Measurements from ENCODE around the gene HCN1. TPM values are rescaled to one million over a fixed set of nuclear protein-coding genes. Genes with fewer than 3 reads are reported as not detected.

Gene HCN1
- total RNA-seq, 1 experiment from 2014 or later = 0.04 TPM

DNA sequence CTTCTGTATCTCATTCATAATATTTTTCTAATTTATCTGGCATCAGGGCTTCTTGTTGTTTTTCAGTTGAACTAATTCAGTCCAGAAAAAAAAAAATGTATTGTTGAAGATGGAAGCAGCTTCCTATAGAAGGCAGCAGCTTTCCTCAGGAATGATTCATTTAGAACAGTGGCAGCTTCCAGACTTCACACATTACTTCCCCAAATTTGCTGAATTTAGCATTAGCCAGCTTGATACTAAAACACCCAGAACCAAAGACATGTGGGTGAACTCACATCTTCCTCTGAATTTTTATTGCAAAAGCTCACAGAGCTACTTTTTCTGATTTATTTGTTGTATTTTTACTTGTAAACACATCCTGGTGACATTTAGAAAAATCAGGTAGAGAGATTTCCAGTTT is 53.8 kb downstream of the HCN1 start:
- DNase-seq (ENCODE audit: low spot score) = no peak
- ChIA-PET POLR2A (ENCODE audit: low non-redundant PET) (no interaction called here), CTCF (interaction anchor here (0.7 kb wide), 1 partner anchor 136 kb away, joined by 3 read pairs; no protein-coding TSS in a partner anchor)
- no TSS peak for BruUV-seq (replicated peaks)
- Histone ChIP-seq H3K9me3 (ENCODE audit: low read depth, low read length, poor library complexity, severe bottlenecking) (no peaks in the 10 kb centered on the region), H3K36me3 (ENCODE audit: insufficient read depth, low read length, poor library complexity, severe bottlenecking) (no peaks in the 10 kb centered on the region), H3K4me3 (ENCODE audit: low read depth, low read length, poor library complexity, severe bottlenecking) (no peak overlapping the region), H3K27me3 (replicated peaks; ENCODE audit: insufficient read depth, low read depth, low read length, poor library complexity) (peaks cover 15% of the 10 kb centered on the region), H3K4me1 (ENCODE audit: insufficient read depth, low read length, poor library complexity, severe bottlenecking) (no peaks in the 10 kb centered on the region), H3K27ac (ENCODE audit: low read depth, low read length, poor library complexity, severe bottlenecking) (no peak overlapping the region)
- intact Hi-C loops (cut with micrococcal nuclease; ENCODE audit: unreplicated experiment) = no loop called here
- TF ChIP-seq, protein P1, sequence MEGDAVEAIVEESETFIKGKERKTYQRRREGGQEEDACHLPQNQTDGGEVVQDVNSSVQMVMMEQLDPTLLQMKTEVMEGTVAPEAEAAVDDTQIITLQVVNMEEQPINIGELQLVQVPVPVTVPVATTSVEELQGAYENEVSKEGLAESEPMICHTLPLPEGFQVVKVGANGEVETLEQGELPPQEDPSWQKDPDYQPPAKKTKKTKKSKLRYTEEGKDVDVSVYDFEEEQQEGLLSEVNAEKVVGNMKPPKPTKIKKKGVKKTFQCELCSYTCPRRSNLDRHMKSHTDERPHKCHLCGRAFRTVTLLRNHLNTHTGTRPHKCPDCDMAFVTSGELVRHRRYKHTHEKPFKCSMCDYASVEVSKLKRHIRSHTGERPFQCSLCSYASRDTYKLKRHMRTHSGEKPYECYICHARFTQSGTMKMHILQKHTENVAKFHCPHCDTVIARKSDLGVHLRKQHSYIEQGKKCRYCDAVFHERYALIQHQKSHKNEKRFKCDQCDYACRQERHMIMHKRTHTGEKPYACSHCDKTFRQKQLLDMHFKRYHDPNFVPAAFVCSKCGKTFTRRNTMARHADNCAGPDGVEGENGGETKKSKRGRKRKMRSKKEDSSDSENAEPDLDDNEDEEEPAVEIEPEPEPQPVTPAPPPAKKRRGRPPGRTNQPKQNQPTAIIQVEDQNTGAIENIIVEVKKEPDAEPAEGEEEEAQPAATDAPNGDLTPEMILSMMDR (conservative IDR thresholded peaks at IDR 0.05; ENCODE audit: low read depth, low read length) = no peak
- no peak for TF ChIP-seq EZH2 (IDR thresholded peaks at IDR 0.05; ENCODE audit: borderline replicate concordance, low read depth, low read length, poor library complexity, severe bottlenecking)

DNA sequence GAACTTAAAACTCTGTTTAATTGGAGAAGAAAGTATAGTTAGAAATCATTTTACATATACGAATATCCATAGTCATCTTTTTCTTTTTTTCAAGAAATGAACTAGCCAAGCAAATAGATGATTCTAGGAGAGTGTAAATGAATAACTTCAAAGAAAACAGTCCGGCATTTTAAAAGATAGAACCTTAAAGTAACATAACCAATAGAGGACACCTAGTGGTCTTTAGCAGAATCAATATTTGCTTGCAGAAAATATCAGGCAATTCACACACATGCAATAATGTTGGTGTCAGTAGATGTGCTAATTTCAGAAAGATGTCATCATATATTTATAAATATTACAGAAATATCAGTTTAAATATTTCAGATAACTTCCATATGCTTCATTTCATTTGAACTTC is 57.1 kb downstream of the HCN1 start:
- ChIA-PET POLR2A (ENCODE audit: low non-redundant PET) (interaction anchor here (0.6 kb wide), 1 partner anchor 198 kb away, joined by 7 read pairs; no protein-coding TSS in a partner anchor), CTCF (no interaction called here)
- DNase-seq (ENCODE audit: low spot score) = peak; percentile 20
- H3K9me3 ChIP-seq (ENCODE audit: low read depth, low read length, poor library complexity, severe bottlenecking) = no peaks in the 10 kb centered on the region
- H3K36me3 ChIP-seq (ENCODE audit: insufficient read depth, low read length, poor library complexity, severe bottlenecking) = no peaks in the 10 kb centered on the region
- TF ChIP-seq, protein P1 (conservative IDR thresholded peaks at IDR 0.05; ENCODE audit: low read depth, low read length) = peak; percentile 60
- TF ChIP-seq EZH2 (IDR thresholded peaks at IDR 0.05; ENCODE audit: borderline replicate concordance, low read depth, low read length, poor library complexity, severe bottlenecking) = no peak
- H3K27ac ChIP-seq (ENCODE audit: low read depth, low read length, poor library complexity, severe bottlenecking) = no peak overlapping the region
- peaks cover 12% of the 10 kb centered on the region for H3K27me3 ChIP-seq (replicated peaks; ENCODE audit: insufficient read depth, low read depth, low read length, poor library complexity)
- BruUV-seq (replicated peaks) = no TSS peak
- no peak overlapping the region for H3K4me3 ChIP-seq (ENCODE audit: low read depth, low read length, poor library complexity, severe bottlenecking)
- no peaks in the 10 kb centered on the region for H3K4me1 ChIP-seq (ENCODE audit: insufficient read depth, low read length, poor library complexity, severe bottlenecking)
- intact Hi-C loops (cut with micrococcal nuclease; ENCODE audit: unreplicated experiment) = loop anchor here (2.0 kb wide), 1 partner anchor 600 kb away; no protein-coding TSS in a partner anchor

DNA sequence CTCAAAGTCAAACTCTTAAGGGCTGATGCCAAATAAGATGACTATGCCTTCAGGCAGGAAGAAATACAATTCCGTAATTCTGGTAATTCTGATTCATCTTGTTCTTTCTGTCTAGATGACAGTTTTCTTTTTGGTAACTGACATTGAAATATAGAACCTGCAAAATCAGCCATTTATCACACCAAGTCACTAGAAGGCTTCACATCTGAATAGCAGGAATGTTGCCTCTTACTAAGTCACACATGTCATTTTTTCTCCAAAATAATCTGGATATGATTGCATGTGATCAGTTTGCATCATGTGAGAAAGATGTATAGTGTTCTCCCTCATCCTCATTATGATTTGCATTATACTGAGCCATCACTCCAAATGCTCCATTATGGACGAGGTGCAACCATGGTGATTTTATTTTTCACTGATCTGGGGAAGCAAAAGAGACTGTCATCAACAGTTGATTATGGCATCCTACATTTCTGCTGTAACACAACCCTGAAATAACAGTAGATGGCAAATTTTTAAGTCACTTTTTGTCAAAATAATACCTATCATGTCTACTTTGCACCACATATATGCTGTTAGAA is 69.0 kb downstream of the HCN1 start:
- intact Hi-C loops (cut with micrococcal nuclease; ENCODE audit: unreplicated experiment) = no loop called here
- CTCF ChIA-PET = no interaction called here
- BruUV-seq (replicated peaks) = no TSS peak

More for the DNA sequence above, 69.0 kb downstream of the HCN1 start:
- Histone ChIP-seq H3K4me1 (ENCODE audit: insufficient read depth, low read length, poor library complexity, severe bottlenecking) (no peaks in the 10 kb centered on the region), H3K9me3 (ENCODE audit: low read depth, low read length, poor library complexity, severe bottlenecking) (no peaks in the 10 kb centered on the region), H3K36me3 (ENCODE audit: insufficient read depth, low read length, poor library complexity, severe bottlenecking) (no peaks in the 10 kb centered on the region), H3K27me3 (replicated peaks; ENCODE audit: insufficient read depth, low read depth, low read length, poor library complexity) (no peaks in the 10 kb centered on the region), H3K4me3 (ENCODE audit: low read depth, low read length, poor library complexity, severe bottlenecking) (no peak overlapping the region), H3K27ac (ENCODE audit: low read depth, low read length, poor library complexity, severe bottlenecking) (no peak overlapping the region)
- POLR2A ChIA-PET (ENCODE audit: low non-redundant PET) = no interaction called here
- no peak for TF ChIP-seq EZH2 (IDR thresholded peaks at IDR 0.05; ENCODE audit: borderline replicate concordance, low read depth, low read length, poor library complexity, severe bottlenecking)
- TF ChIP-seq, protein P1 (conservative IDR thresholded peaks at IDR 0.05; ENCODE audit: low read depth, low read length) = no peak
- no peak for DNase-seq (ENCODE audit: low spot score)

Data from A673 (cell line).